Globus pallidus (tissue), 1 donor: Measurements from ENCODE around the gene PTGDS.

Experiments used
- DNase-seq: peaks from one replicate; pipeline ENCODE4 v3.0.0-alpha.2; 2015; ENCODE audit warnings: low spot score

The PTGDS gene

GRCh38 chr9:136946228-136947027 is 30.9 kb upstream of the PTGDS start:
- no peak for DNase-seq

- DNase-seq, result peak; percentile 70
Observed at GRCh38 chr9:136947028-136947891, 30.0 kb upstream of the PTGDS start.

DNA sequence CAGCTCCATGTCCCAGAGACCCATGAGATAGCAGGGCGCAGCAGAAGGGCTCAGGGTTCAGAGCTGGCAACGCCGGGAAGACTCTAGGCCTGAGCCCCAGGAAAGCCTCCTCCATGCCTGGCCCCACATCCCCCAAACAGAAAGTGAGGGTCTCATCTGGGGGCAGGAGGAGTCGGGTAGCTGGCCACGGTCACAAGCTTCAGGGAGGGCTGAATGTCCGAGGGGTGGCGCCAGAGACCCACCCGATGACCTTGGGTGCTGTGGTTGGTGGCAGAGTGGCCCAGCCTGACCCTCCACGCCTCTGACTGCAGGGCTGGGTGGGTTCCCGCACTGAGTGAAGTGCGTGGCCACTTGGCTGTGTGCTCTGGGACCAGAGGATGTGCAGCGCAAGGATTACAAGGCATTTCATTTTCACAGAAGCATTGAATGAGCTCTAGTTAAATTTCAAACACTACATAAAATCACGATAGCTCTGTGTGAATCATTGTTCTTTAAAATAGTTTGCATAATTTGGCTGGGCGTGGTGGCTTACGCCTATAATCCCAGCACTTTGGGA is 29.3 kb upstream of the PTGDS start:
- DNase-seq, result peak; percentile 86

DNA sequence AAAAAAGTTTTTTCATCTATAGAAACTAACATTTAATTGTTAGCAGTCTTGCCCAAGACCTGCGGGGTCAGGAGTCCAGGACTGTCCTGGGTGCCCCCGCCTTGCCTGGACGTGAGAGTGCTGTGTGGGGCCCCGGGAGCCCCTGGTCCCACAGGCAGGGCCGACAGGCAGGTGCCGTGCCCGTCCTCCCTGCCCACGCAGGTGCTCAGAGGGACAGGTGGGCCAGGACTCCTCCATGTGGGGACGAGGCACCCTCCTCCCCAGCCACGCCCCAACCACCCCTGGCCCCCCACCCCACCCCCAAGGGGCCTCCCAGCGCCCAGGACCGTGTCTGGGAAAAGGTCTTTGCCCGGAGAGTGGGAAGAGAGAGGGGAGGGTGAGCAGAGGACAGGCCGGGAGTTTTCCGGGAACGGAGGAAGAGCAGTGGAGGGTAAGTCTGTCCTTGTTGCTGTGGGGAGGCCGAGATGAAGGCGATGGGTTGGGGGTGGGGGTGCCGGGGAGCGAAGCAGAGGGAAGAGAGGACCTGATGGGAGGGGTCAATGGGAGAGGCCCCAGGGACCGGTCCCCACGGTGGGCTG is 28.0 kb upstream of the PTGDS start:
- DNase-seq, result no peak

DNA sequence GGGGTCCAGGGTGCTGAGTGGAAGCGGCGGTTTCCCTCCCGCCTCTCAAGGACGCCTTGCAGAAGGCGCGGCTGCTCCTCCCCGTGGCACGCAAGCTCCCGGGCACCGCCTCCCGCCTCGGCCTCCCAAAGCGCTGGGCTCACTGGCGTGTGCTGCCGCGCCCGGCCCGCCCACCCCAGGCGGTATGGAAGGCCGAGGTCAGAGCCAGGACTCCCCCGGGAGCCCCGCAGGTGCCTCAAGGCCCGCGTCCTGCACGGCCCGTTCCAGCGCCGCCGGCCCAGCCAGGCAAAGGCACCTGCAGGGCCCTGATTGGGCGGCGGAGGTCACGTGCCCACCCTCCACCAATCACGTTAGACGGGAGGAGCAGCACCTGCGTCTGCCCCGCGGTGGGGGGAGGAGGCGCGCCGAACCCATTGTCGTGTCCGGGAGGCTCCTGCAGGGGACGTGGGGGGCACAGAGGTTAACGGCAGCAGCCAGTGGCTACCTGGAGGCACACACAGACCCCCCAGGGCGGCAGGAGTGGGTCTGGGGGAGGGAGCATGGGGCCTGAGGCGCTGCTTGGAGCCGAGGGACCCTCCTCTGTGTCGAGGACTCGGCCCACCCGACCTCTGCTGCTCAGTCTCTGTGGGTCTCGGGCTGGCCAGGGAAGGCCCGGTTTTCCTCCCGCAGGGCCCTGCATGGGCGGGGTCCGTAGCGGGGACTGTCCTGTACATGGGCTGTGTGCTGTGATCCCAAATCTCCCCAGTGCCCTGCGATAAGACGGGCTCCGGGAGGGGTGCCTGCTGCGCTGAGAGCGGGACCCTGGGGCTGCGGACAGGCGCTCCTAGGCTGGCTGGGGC is 27.3 kb upstream of the PTGDS start:
- peak; percentile 93 for DNase-seq

DNA sequence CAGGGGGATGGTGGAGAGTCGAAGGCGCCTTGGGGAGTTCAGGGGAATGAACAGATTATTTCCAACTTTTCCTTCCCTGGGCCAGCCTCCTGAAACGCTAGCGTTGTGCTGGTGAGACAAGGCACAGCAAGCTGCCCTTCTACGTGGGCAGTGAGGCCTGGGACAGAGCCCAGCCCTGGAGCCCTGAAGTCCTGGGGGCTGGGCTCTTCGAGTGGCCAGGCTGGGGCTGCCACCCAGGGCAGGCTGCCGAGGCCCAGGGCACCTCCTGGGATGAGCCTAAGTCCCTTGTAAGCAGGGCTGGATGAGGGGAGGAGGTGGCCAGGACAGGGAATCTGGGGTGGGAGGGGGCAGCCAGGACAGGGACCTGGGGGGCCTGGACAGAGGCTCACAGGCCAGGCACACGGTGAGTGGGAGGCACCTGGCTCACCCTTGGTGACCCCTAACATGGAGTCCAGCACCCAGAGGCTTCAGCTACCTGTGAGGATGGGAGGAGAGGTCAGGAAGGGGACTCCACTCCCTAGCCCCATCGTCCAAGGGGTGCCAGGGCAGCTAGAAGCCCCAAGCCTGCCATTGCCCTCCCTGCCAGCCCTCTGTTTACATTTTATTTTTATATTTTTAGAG is 26.5 kb upstream of the PTGDS start:
- no peak for DNase-seq

DNA sequence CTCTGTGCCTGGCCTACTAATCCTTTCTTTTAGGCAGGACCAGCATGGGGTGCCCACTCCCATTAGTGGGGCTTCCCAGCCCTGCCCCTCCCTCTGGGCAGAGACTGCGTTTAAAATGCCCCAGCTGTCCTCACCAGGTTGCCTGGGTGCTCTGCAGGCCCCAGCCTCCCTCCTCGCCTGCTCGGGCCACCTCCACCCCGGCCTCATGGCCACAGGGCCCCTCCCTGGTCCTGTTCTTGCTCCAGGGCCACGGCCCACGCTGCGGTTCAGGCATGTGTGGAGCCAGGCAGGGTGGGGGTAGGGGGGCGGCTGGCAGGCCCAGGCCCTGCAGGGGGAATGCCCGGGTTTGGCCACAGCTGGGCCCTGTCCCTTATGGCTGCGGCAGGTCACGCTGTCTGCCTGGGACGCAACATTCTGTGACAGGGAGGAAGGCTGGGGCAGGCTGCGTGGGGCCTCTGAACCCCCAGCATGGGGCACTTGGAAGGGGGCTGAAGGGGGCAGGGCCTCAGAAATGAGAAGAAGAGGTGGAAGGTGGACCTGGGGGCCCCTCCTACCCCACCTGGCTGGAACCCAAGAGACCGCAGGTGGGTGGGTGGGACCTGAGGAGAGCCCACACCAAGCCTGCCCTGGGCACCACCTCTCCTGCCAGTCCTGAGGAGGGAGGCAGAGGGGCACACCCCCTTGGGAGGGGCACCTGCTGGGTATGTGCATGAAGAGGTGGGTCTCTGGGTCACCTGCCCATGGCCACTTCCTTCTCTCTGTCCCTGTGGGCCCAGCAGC is 25.6 kb upstream of the PTGDS start, which contains the start of gene LCN12:
Gene LCN12, plus strand, starts transcription at position 733 of the 780 bp plus-strand sequence. CDS start 55 bp downstream, outside the sequence.
- DNase-seq, result no peak

- DNase-seq, result no peak
Observed at GRCh38 chr9:136952321-136952850, 24.9 kb upstream of the PTGDS start.

DNA sequence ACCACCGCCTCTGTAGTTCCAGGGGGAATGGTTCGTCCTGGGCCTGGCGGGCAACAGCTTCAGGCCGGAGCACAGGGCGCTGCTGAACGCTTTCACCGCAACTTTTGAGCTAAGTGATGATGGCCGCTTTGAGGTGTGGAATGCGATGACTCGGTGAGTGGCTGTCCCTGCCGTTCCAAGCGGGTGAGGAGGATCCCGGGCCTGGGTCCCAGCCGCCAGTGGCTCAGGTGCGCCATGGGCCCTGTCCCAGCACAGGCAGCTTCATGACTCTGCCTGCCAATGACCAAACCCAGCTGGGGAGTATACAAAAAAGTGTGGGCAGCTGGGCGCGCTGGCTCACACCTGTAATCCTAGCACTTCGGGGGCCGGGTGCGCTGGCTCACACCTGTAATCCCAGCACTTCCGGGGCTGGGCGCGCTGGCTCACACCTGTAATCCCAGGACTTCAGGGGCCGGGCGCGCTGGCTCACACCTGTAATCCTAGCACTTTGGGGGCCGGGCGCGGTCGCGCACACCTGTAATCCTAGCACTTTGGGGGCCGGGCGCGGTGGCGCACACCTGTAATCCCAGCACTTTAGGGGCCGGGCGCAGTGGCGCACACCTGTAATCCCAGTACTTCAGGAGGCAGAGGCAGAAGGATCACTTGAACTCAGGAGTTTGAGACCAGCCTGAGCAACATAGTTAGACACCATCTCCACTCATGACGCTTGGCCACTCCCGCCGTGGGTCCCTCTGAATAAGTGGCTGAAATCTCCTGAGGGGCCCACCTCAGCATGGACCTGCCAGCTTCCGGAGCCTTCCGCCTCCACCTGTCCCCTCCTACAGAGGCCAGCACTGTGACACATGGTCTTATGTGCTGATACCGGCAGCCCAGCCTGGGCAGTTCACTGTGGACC is 24.2 kb upstream of the PTGDS start:
- DNase-seq, result no peak

GRCh38 chr9:136953771-136954269 is 23.5 kb upstream of the PTGDS start:
- DNase-seq, result no peak

DNA sequence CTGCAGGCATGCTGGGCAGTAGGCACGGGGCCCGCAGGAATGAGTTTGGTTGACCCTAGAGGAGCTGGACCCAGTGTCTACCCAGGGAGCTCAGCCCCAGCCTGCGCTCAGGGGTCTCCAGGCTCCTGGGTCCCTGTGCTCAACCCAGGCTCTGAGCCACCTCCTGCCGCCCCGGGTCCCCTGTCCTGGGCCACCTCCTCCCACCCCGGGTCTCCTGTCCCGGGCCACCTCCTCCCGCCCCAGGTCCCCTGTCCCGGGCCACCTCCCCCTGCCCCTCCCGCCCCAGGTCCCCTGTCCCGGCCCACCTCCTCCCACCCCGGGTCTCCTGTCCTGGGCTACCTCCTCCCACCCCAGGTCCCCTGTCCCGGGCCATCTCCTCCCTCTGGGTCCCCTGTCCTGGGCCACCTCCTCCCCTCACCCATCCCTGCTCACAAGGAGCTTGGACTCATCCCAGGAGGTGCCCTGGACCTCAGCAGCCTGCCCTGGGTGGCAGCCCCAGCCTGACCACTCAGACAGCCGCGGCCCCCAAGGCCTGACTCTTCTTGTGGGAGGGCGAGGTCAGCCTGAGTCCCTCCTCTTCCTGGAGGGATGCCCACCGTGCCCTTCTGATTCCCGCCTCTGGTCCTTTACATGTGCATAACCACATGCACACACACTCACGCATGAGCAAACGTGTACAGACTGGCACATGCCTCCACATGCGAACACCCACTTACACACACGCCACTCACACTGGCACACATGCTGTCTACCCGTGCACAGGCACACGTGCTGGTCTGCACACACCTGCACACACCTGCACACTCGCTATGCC is 22.8 kb upstream of the PTGDS start:
- DNase-seq, result no peak

GRCh38 chr9:136955202-136955942 is 21.9 kb upstream of the PTGDS start:
- no peak for DNase-seq

- no peak for DNase-seq
Observed at GRCh38 chr9:136955943-136956335, 21.4 kb upstream of the PTGDS start.

GRCh38 chr9:136956604-136957003 is 20.7 kb upstream of the PTGDS start:
- no peak for DNase-seq

- no peak for DNase-seq
Observed at GRCh38 chr9:136957461-136957860, 19.8 kb upstream of the PTGDS start.

GRCh38 chr9:136957901-136958300 is 19.4 kb upstream of the PTGDS start:
- no peak for DNase-seq

DNA sequence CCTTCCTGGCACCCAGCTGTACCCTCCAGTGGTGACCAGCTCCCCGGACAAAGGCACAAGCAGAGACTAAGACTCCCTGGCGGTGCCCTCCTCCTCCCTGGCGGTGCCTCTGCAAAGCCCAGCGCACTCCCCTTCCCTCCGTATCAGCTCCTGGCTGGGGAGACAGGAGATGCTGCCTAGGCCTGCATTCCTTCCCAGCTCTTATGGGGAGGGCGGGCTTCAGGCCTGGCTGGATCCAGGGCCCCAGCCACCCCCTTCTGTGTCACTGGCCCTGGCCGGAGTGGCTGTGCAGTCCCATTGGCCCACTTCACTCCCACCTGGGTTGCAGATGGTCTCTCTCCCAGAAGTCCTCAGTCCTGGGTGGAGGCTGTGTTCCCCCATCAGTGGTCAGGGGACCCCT is 18.8 kb upstream of the PTGDS start:
- DNase-seq, result no peak
